22Rv1 (cell line): Measurements from ENCODE around the gene WASHC1.
"Not testable (repeated sequence)": the region's sequence is repeated elsewhere in the genome, so short reads cannot be mapped to it uniquely, and the experiment has no call there.

Experiments used
- CTCF ChIP-seq: fragments of 450-650 bp; IDR thresholded peaks from 2 replicates; pipeline ENCODE4 v1.5.1; 2017; ENCODE audit warnings: mild to moderate bottlenecking
- ZFX ChIP-seq: fragments of 450-650 bp; IDR thresholded peaks from 2 replicates; pipeline ENCODE4 v1.6.1; 2017; ENCODE audit warnings: antibody characterized with exemption, borderline replicate concordance

GRCh38 chr9:76389-76788, 47.1 kb upstream of the WASHC1 start:
- not testable (repeated sequence) for TF ChIP-seq CTCF, ZFX
